H1 (cell line): ENCODE data around the gene TTC28. TPM values are rescaled to one million over a fixed set of nuclear protein-coding genes. Genes with fewer than 3 reads are reported as not detected.

Experiments
- CTCF ChIA-PET: fragments of 300-600 bp; sonication (Branson Sonifier 250); formaldehyde crosslinking; loops from one replicate; lab custom pipeline; 2021; ENCODE audit not compliant: partially characterized antibody; lab: Charles Lee
- POLR2A ChIA-PET: fragments of 300-600 bp; sonication (Branson Sonifier 250); formaldehyde crosslinking; loops from one replicate; lab custom pipeline; 2021; ENCODE audit warnings: inconsistent platforms; ENCODE audit not compliant: partially characterized antibody; lab: Charles Lee
- DNase-seq, 2 experiments: peaks; one replicate each; pipeline versions ENCODE4 v3.0.0 to v3.0.0-alpha.2; 2010 to 2022; ENCODE audit warnings: low spot score in 2 of 2, low read depth in 1 of 2, mixed read lengths in 1 of 2
- FAIRE-seq: peaks from 2 replicates; lab custom pipeline; 2011; peaks lifted over from hg19 to GRCh38; lab: Jason Lieb, UNC
- H2AFZ ChIP-seq: 2 replicates; pipeline ENCODE4 v1.8.1; 2012; ENCODE audit warnings: low read length, inconsistent platforms
- H2AK5ac ChIP-seq: 2 replicates; pipeline ENCODE4 v1.6.1; 2013; ENCODE audit warnings: low read depth, low read length
- H2BK120ac ChIP-seq: replicated peaks from 2 replicates; pipeline ENCODE3; 2013; ENCODE audit warnings: low read depth, low read length, inconsistent platforms
- H2BK12ac ChIP-seq: 2 replicates; pipeline ENCODE4 v1.6.1; 2013; ENCODE audit warnings: low read depth, low read length
- H2BK15ac ChIP-seq: 2 replicates; pipeline ENCODE4 v1.6.1; 2013; ENCODE audit warnings: low read length
- H2BK20ac ChIP-seq: 2 replicates; pipeline ENCODE4 v1.6.1; 2013; ENCODE audit warnings: low read length
- H2BK5ac ChIP-seq: 2 replicates; pipeline ENCODE4 v1.6.1; 2013; ENCODE audit warnings: low read depth, low read length
- H3K14ac ChIP-seq: 2 replicates; pipeline ENCODE4 v1.6.1; 2013; ENCODE audit warnings: inconsistent platforms; ENCODE audit not compliant: insufficient read length
- H3K18ac ChIP-seq: 2 replicates; pipeline ENCODE4 v1.6.1; 2013; ENCODE audit warnings: low read length; ENCODE audit errors: extremely low read depth
- H3K23ac ChIP-seq: 2 replicates; pipeline ENCODE4 v1.6.1; 2013; ENCODE audit warnings: inconsistent platforms; ENCODE audit not compliant: insufficient read length
- H3K23me2 ChIP-seq: 2 replicates; pipeline ENCODE4 v1.6.1; 2013; ENCODE audit warnings: low read depth, low read length
- H3K27ac ChIP-seq: 2 replicates; pipeline ENCODE4 v1.6.1; 2011; ENCODE audit warnings: low read depth, low read length, inconsistent platforms
- H3K27me3 ChIP-seq, 4 experiments: replicated peaks in 1 of 4; 1 replicate in 1 of 4; 2 replicates in 3 of 4; pipeline versions ENCODE4 v1.6.1 to v1.8.1; 2011 to 2013; ENCODE audit warnings: low read length in 3 of 4, mild to moderate bottlenecking in 3 of 4, inconsistent platforms in 2 of 4, mixed read lengths in 2 of 4, moderate library complexity in 1 of 4; ENCODE audit not compliant: control insufficient read depth in 3 of 4, insufficient read depth in 3 of 4; ENCODE audit errors: extremely low read depth in 1 of 4
- H3K36me3 ChIP-seq, 4 experiments: 2 replicates each; pipeline versions ENCODE4 v1.6.1 to v1.8.1; 2011 to 2013; ENCODE audit warnings: mild to moderate bottlenecking in 4 of 4, low read length in 3 of 4, moderate library complexity in 2 of 4, control low read depth in 1 of 4, inconsistent platforms in 1 of 4; ENCODE audit not compliant: insufficient read depth in 4 of 4, control insufficient read depth in 2 of 4
- H3K4ac ChIP-seq: replicated peaks from 2 replicates; pipeline ENCODE3; 2013; ENCODE audit warnings: low read length, low read depth, mixed read lengths, inconsistent platforms; ENCODE audit not compliant: insufficient read length
- H3K4me1 ChIP-seq, 4 experiments: replicated peaks in 1 of 4; 1 replicate in 1 of 4; 2 replicates in 3 of 4; pipeline versions ENCODE4 v1.6.1 to v1.8.1; 2011 to 2013; ENCODE audit warnings: low read length in 3 of 4, inconsistent platforms in 2 of 4, mixed read lengths in 1 of 4; ENCODE audit not compliant: insufficient read depth in 4 of 4, control insufficient read depth in 3 of 4
- H3K4me2 ChIP-seq, 2 experiments: 2 replicates each; pipeline versions ENCODE4 v1.6.1 to v1.8.1; 2011 to 2013; ENCODE audit warnings: low read depth in 2 of 2, low read length in 2 of 2, control low read depth in 1 of 2, inconsistent platforms in 1 of 2, mild to moderate bottlenecking in 1 of 2; ENCODE audit not compliant: insufficient read depth in 1 of 2
- H3K4me3 ChIP-seq, 4 experiments: fragments of 200-600, 300-600 bp in 1 of 4; sonication (generic), shearing (Covaris generic), sonication (Bioruptor Twin) in 1 of 4; 2 replicates each; pipeline versions ENCODE4 v1.5.1 to v1.8.1; 2011 to 2016; ENCODE audit warnings: low read length in 4 of 4, low read depth in 3 of 4, control low read depth in 2 of 4, inconsistent platforms in 2 of 4, mild to moderate bottlenecking in 2 of 4, mixed read lengths in 1 of 4, moderate library complexity in 1 of 4; ENCODE audit not compliant: insufficient read depth in 2 of 4; ENCODE audit errors: extremely low read depth in 1 of 4
- H3K56ac ChIP-seq: replicated peaks from 2 replicates; pipeline ENCODE3; 2013; ENCODE audit warnings: low read depth, mild to moderate bottlenecking, mixed read lengths, low read length, inconsistent platforms; ENCODE audit not compliant: insufficient read length
- H3K79me1 ChIP-seq: 2 replicates; pipeline ENCODE4 v1.6.1; 2013; ENCODE audit warnings: low read depth, low read length, control low read depth
- H3K79me2 ChIP-seq, 2 experiments: 2 replicates each; pipeline versions ENCODE4 v1.6.1 to v1.8.1; 2012 to 2013; ENCODE audit warnings: low read length in 2 of 2, mild to moderate bottlenecking in 2 of 2, inconsistent platforms in 1 of 2; ENCODE audit not compliant: insufficient read depth in 2 of 2, control insufficient read depth in 1 of 2
- H3K9ac ChIP-seq, 4 experiments: replicated peaks in 1 of 4; 1 replicate in 1 of 4; 2 replicates in 3 of 4; pipeline versions ENCODE4 v1.6.1 to v1.8.1; 2011 to 2013; ENCODE audit warnings: low read depth in 3 of 4, low read length in 3 of 4, control low read depth in 2 of 4, mild to moderate bottlenecking in 2 of 4, moderate library complexity in 2 of 4, inconsistent platforms in 1 of 4; ENCODE audit errors: extremely low read depth in 1 of 4
- H3K9me3 ChIP-seq, 2 experiments: 2 replicates each; pipeline versions ENCODE4 v1.6.1 to v1.8.1; 2012 to 2013; ENCODE audit warnings: mild to moderate bottlenecking in 2 of 2, moderate library complexity in 2 of 2, control low read depth in 1 of 2, inconsistent platforms in 1 of 2, low read depth in 1 of 2, low read length in 1 of 2, mixed read lengths in 1 of 2; ENCODE audit not compliant: insufficient read depth in 2 of 2
- H4K20me1 ChIP-seq, 2 experiments: replicated peaks in 1 of 2; 2 replicates each; pipeline versions ENCODE3 to v1.8.1; 2011 to 2013; ENCODE audit warnings: inconsistent platforms in 2 of 2, low read length in 2 of 2, mild to moderate bottlenecking in 1 of 2; ENCODE audit not compliant: insufficient read depth in 2 of 2, control insufficient read depth in 1 of 2
- H4K5ac ChIP-seq: 2 replicates; pipeline ENCODE4 v1.6.1; 2013; ENCODE audit warnings: low read length, low read depth, mixed read lengths, inconsistent platforms; ENCODE audit not compliant: insufficient read length
- H4K8ac ChIP-seq: 2 replicates; pipeline ENCODE4 v1.8.0; 2013; ENCODE audit warnings: mild to moderate bottlenecking, moderate library complexity, low read length, inconsistent platforms; ENCODE audit not compliant: insufficient read depth; ENCODE audit errors: extremely low read depth
- H4K91ac ChIP-seq: replicated peaks from 2 replicates; pipeline ENCODE3; 2013; ENCODE audit warnings: low read length, mixed read lengths, inconsistent platforms; ENCODE audit not compliant: insufficient read length
- CHD2 ChIP-seq: IDR thresholded peaks from 2 replicates; pipeline ENCODE4 v1.6.1; 2012; ENCODE audit warnings: low read length, improper control_type of control experiment
- SP1 ChIP-seq: IDR thresholded peaks from 2 replicates; pipeline ENCODE4 v1.6.1; 2011; ENCODE audit warnings: low read depth, low read length
- SUZ12 ChIP-seq: fragments of 200-600 bp; sonication (generic); IDR thresholded peaks from 2 replicates; pipeline ENCODE4 v1.6.1; 2012; ENCODE audit warnings: mild to moderate bottlenecking, inconsistent platforms, low read length, moderate library complexity, mixed read lengths
- TBP ChIP-seq: IDR thresholded peaks from 2 replicates; pipeline ENCODE4 v1.6.1; 2011; ENCODE audit warnings: low read depth, low read length, improper control_type of control experiment
- TEAD4 ChIP-seq: IDR thresholded peaks from 2 replicates; pipeline ENCODE4 v1.6.1; 2012; ENCODE audit warnings: low read depth, low read length, inconsistent platforms, mixed read lengths
- polyA plus RNA-seq, 7 experiments: library from polyadenylated mRNA; depleted of rRNA in 3 of 7; stranded (reverse) in 5 of 7; unstranded in 2 of 7; fragments of >200 nt in 5 of 7; fragments of 200-250 nt in 2 of 7; gene quantifications; 1 replicate in 5 of 7; 2 replicates in 1 of 7; 4 replicates in 1 of 7; pipeline versions ENCODE4 v1.2.1 to v1.2.3, GENCODE V29; 2011 to 2013; ENCODE audit warnings: missing spikeins in 2 of 7, mixed read lengths in 2 of 7
- total RNA-seq: library from RNA; stranded (reverse); fragmentation: NEBNext Ultra II Directional; extraction: Animal tissue kit (Norgen Biotek cat#: 25700); gene quantifications from 2 replicates; pipeline ENCODE4 v1.2.1, GENCODE V29; 2021

Gene TTC28
- total and polyA plus RNA-seq, 2 of the 8 experiments (the other 6 are each of a cell fraction or from before 2014, with no cell fraction given) = 2.6 to 12.6 TPM

DNA sequence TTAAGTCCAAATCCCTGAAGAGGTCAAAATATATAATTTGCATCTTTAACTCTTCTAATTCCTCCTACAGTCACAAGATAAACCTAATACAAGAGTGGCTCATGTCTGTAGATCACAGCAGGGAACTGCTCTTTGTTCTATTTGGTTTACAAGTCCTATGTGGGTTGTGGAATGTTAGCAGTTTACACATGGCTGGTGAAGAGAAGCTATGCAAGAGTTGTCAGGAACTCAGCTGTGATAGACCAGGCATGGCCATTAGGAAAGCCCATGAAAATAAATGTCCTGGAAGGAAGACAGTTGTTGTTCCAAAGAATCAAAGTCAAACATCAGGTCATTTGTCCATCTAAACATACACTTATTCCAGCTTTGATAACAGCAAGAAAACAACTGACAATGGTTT lies 448.2 kb downstream of the TTC28 start:
- H3K9me3 ChIP-seq = no peaks in the 10 kb centered on the region
- H2BK20ac ChIP-seq = no peak overlapping the region
- H3K23ac ChIP-seq = no peak overlapping the region
- POLR2A ChIA-PET = interaction anchor here (1.9 kb wide), 1 partner anchor 11 kb away, joined by 5 read pairs; no protein-coding TSS in a partner anchor
- no peak overlapping the region for H4K8ac ChIP-seq
- H4K20me1 ChIP-seq = no peaks in the 10 kb centered on the region
- no peak overlapping the region for H3K9ac ChIP-seq
- H4K91ac ChIP-seq = no peak overlapping the region
- H3K27me3 ChIP-seq = no peaks in the 10 kb centered on the region
- no peak overlapping the region for H3K27ac ChIP-seq
- no peaks in the 10 kb centered on the region for H3K23me2 ChIP-seq
- H3K4me3 ChIP-seq = no peak overlapping the region
- H2BK120ac ChIP-seq = no peak overlapping the region
- no peak overlapping the region for H2BK15ac ChIP-seq
- H3K18ac ChIP-seq = no peak overlapping the region
- no peak overlapping the region for H4K5ac ChIP-seq
- H2BK5ac ChIP-seq = no peak overlapping the region
- H3K4ac ChIP-seq = no peak overlapping the region
- TF ChIP-seq TBP (no peak), TEAD4 (0 out of 2 replicates have a peak, but pooled peaks have one; percentile 27), CHD2 (no peak), SUZ12 (no peak), SP1 (no peak)
- H3K36me3 ChIP-seq = no peaks in the 10 kb centered on the region
- no peaks in the 10 kb centered on the region for H3K79me2 ChIP-seq
- no peaks in the 10 kb centered on the region; the same call in 1 of the 2 replicates for H3K79me1 ChIP-seq
- no peak overlapping the region for H3K56ac ChIP-seq
- no peak for DNase-seq
- no peak overlapping the region for H3K14ac ChIP-seq
- FAIRE-seq = no peak
- no peak overlapping the region for H2AK5ac ChIP-seq
- H2BK12ac ChIP-seq = no peak overlapping the region
- CTCF ChIA-PET = interaction anchor here (1.0 to 1.8 kb wide), 2 partner anchors 11 to 350 kb away, joined by 3 to 9 read pairs; no protein-coding TSS in a partner anchor
- H3K4me1 ChIP-seq = peaks cover 0 to 4% (median 1%) of the 10 kb centered on the region in 4 experiments; a peak in 5 of 7 replicates
- no peak overlapping the region for H3K4me2 ChIP-seq
- H2AFZ ChIP-seq = no peak overlapping the region
